ENCODE results near the gene MOK.

MOK gene

GRCh38 chr14:102205560-102205959, 99.4 kb downstream of the MOK start:
- DNase-seq (ENCODE audit: low spot score), result no peak

- DNase-seq (ENCODE audit: low spot score), result no peak
Observed at GRCh38 chr14:102203382-102203781, 101.6 kb downstream of the MOK start.

- DNase-seq (ENCODE audit: low spot score), result no peak
Observed at GRCh38 chr14:102202944-102203343, 102.0 kb downstream of the MOK start.

GRCh38 chr14:102201776-102202175, 103.2 kb downstream of the MOK start:
- DNase-seq (ENCODE audit: low spot score), result no peak

GRCh38 chr14:102201353-102201738, 103.6 kb downstream of the MOK start:
- DNase-seq (ENCODE audit: low spot score), result no peak

GRCh38 chr14:102200690-102201352, 104.1 kb downstream of the MOK start:
- DNase-seq (ENCODE audit: low spot score), result no peak

- no peak for DNase-seq (ENCODE audit: low spot score)
Observed at GRCh38 chr14:102197317-102197853, 107.6 kb downstream of the MOK start.

- DNase-seq (ENCODE audit: low spot score), result no peak
Observed at GRCh38 chr14:102196902-102197230, 108.1 kb downstream of the MOK start.

GRCh38 chr14:102196039-102196901, 108.7 kb downstream of the MOK start:
- DNase-seq (ENCODE audit: low spot score), result no peak

GRCh38 chr14:102195446-102195845, 109.5 kb downstream of the MOK start:
- DNase-seq (ENCODE audit: low spot score), result no peak

- no peak for DNase-seq (ENCODE audit: low spot score)
Observed at GRCh38 chr14:102194856-102195255, 110.1 kb downstream of the MOK start.

GRCh38 chr14:102192840-102193502, 112.0 kb downstream of the MOK start:
- no peak for DNase-seq (ENCODE audit: low spot score)

GRCh38 chr14:102189874-102190273, 115.1 kb downstream of the MOK start:
- peak; percentile 19 for DNase-seq (ENCODE audit: low spot score)

- DNase-seq (ENCODE audit: low spot score), result no peak
Observed at GRCh38 chr14:102188187-102188586, 116.8 kb downstream of the MOK start.

- no peak for DNase-seq (ENCODE audit: low spot score)
Observed at GRCh38 chr14:102187568-102188001, 117.4 kb downstream of the MOK start.

- no peak for DNase-seq (ENCODE audit: low spot score)
Observed at GRCh38 chr14:102187044-102187443, 117.9 kb downstream of the MOK start.

GRCh38 chr14:102185360-102185759, 119.6 kb downstream of the MOK start:
- no peak for DNase-seq (ENCODE audit: low spot score)

- no peak for DNase-seq (ENCODE audit: low spot score)
Observed at GRCh38 chr14:102184316-102185035, 120.5 kb downstream of the MOK start.

- no peak for DNase-seq (ENCODE audit: low spot score)
Observed at GRCh38 chr14:102183886-102184285, 121.1 kb downstream of the MOK start.

GRCh38 chr14:102182936-102183619, 121.9 kb downstream of the MOK start:
- no peak for DNase-seq (ENCODE audit: low spot score)

- no peak for DNase-seq (ENCODE audit: low spot score)
Observed at GRCh38 chr14:102182190-102182589, 122.8 kb downstream of the MOK start.

All from hematopoietic multipotent progenitor cell treated with erythropoietin and hydrocortisone succinate and interleukin-3 and kit ligand, for 15 days (in vitro differentiated cells).